Right lobe of liver (tissue), 6 donors: Measurements from ENCODE around the gene RASD2. TPM values are rescaled to one million over a fixed set of nuclear protein-coding genes. Genes with fewer than 3 reads are reported as not detected.

ENCODE experiments used
- ATAC-seq, 4 donors: fragments of 200-7000 bp; cut with Tn5 transposase; one replicate each; pipeline ENCODE4 v1.9.1; 2020; ENCODE audit warnings: mild to moderate bottlenecking in 4 of 4, moderate library complexity in 4 of 4
- DNase-seq, 3 donors: peaks; one replicate each; pipeline ENCODE4 v3.0.0-alpha.2; 2020
- H3K27ac ChIP-seq, 3 donors: fragments of 200-600 bp; one replicate each; pipeline ENCODE4 v1.8.0; 2022
- H3K27me3 ChIP-seq, 2 donors: fragments of 200-600 bp; one replicate each; pipeline ENCODE4 v1.8.0; 2022
- H3K36me3 ChIP-seq, 4 donors: fragments of 200-600 bp; sonication (generic) in 1 of 4; one replicate each; pipeline versions ENCODE4 v1.5.1 to v1.8.0; 2017 to 2022; ENCODE audit warnings: control low read depth in 1 of 4
- H3K4me1 ChIP-seq, 4 donors: fragments of 200-600 bp; sonication (generic) in 1 of 4; one replicate each; pipeline versions ENCODE4 v1.5.1 to v1.8.0; 2017 to 2022; ENCODE audit warnings: control low read depth in 1 of 4
- H3K4me3 ChIP-seq, 3 donors: fragments of 200-600 bp; one replicate each; pipeline ENCODE4 v1.8.0; 2022
- H3K9me3 ChIP-seq, 4 donors: fragments of 200-600 bp; sonication (generic) in 1 of 4; one replicate each; pipeline versions ENCODE4 v1.5.1 to v1.8.0; 2017 to 2022; ENCODE audit warnings: control low read depth in 1 of 4
- CTCF ChIP-seq, 4 donors: fragments of 200-600 bp in 3 of 4; fragments of 450-650 bp in 1 of 4; IDR thresholded peaks; one replicate each; pipeline versions ENCODE4 v1.5.1 to v1.8.0; 2016 to 2022; ENCODE audit warnings: antibody characterized with exemption in 4 of 4, mild to moderate bottlenecking in 2 of 4
- POLR2A ChIP-seq: fragments of 450-650 bp; IDR thresholded peaks from one replicate; pipeline ENCODE4 v1.6.1; 2017; ENCODE audit warnings: antibody characterized with exemption, mild to moderate bottlenecking
- WGBS: methylation state at CpG from one replicate; pipeline ENCODE4 v1.1.6; 2018; ENCODE audit warnings: low coverage, low lambda C conversion rate; ENCODE audit not compliant: insufficient coverage; ENCODE audit errors: missing lambda C conversion rate; 5-methylcytosine and 5-hydroxymethylcytosine counted together
- intact Hi-C, 2 donors: fragments of 100-400 bp; cut with DNase I; formaldehyde crosslinking; loops; one replicate each; pipeline versions ENCODE4 v1.11.2 to v1.14.1; 2022
- total RNA-seq, 6 experiments: library from RNA; depleted of rRNA in 2 of 6; stranded (reverse); fragments of >200 nt in 2 of 6; fragmentation: NEBNext Ultra II Directional in 3 of 6; extraction: Animal tissue kit (Norgen Biotek cat#: 25700) in 3 of 6; gene quantifications; one replicate each; pipeline versions ENCODE4 v1.1.0 to v1.2.4, GENCODE V29; 2016 to 2023
- donor health status: DM: no; HTN: yes; CAD: no.
- donor health status: DM: no; HTN: no; CAD: no.
- donor health status: DM: no; HTN: no; CAD: no.
- donor health status: DM: no; HTN: yes; CAD: no.
- donor health status: DM: no; HTN: yes; CAD: no.

Gene RASD2
- total RNA-seq, 6 experiments from 2014 or later: 0.05 to 0.20 (median 0.07) TPM; not detected in 2

GRCh38 chr22:35538801-35539321, 1.8 kb upstream of the RASD2 start:
- DNase-seq (peak; percentile 67 to 78 (median 71)), ATAC-seq (peak in 3 of 4 donors; percentile 29 to 48 (median 46))
- Histone ChIP-seq H3K27me3 (no peaks in the 10 kb centered on the region), H3K4me3 (no peak overlapping the region), H3K4me1 (peaks cover 0 to 31% (median 11%) of the 10 kb centered on the region in 4 donors), H3K36me3 (no peaks in the 10 kb centered on the region), H3K9me3 (no peaks in the 10 kb centered on the region), H3K27ac (no peak overlapping the region)
- WGBS: no CpG with 5 or more reads among the region's 5 CpGs
- intact Hi-C loops: no loop called here
- TF ChIP-seq CTCF (IDR thresholded peaks at IDR 0.05): peak; percentile 40 to 73 (median 54)
- TF ChIP-seq POLR2A: no peak

GRCh38 chr22:35539487-35539886, 1.1 kb upstream of the RASD2 start:
- intact Hi-C loops: no loop called here
- no peak overlapping the region for H3K27ac ChIP-seq
- H3K36me3 ChIP-seq: no peaks in the 10 kb centered on the region
- WGBS: 22% methylated on average over 3 of the region's 3 CpGs
- TF ChIP-seq POLR2A (no peak), CTCF (IDR thresholded peaks at IDR 0.05) (no peak)
- DNase-seq (no peak), ATAC-seq (no peak)
- peaks cover 0 to 31% (median 11%) of the 10 kb centered on the region in 4 donors for H3K4me1 ChIP-seq
- peak overlapping the region in 1 of 3 donors; percentile 50 for H3K4me3 ChIP-seq
- H3K27me3 ChIP-seq: no peaks in the 10 kb centered on the region
- H3K9me3 ChIP-seq: no peaks in the 10 kb centered on the region

GRCh38 chr22:35539910-35540594, 579 bp upstream of the RASD2 start:
- intact Hi-C loops: no loop called here
- no peaks in the 10 kb centered on the region for H3K9me3 ChIP-seq
- peak overlapping the region in 1 of 3 donors; percentile 25 for H3K27ac ChIP-seq
- ATAC-seq (peak; percentile 53 to 72 (median 64)), DNase-seq (peak; percentile 66 to 74 (median 69))
- peak overlapping the region; percentile 40 to 53 (median 50) for H3K4me3 ChIP-seq
- no peak for TF ChIP-seq CTCF (IDR thresholded peaks at IDR 0.05)
- TF ChIP-seq POLR2A: no peak
- peaks cover 0 to 31% (median 11%) of the 10 kb centered on the region in 4 donors for H3K4me1 ChIP-seq
- no peaks in the 10 kb centered on the region for H3K36me3 ChIP-seq
- no peaks in the 10 kb centered on the region for H3K27me3 ChIP-seq
- 22% methylated on average over 6 of the region's 89 CpGs for WGBS

GRCh38 chr22:35541254-35541748, 670 bp downstream of the RASD2 start:
- Histone ChIP-seq H3K27me3 (no peaks in the 10 kb centered on the region), H3K27ac (no peak overlapping the region), H3K9me3 (no peaks in the 10 kb centered on the region), H3K36me3 (no peaks in the 10 kb centered on the region), H3K4me3 (peak overlapping the region; percentile 40 to 53 (median 50)), H3K4me1 (peaks cover 0 to 24% (median 6%) of the 10 kb centered on the region in 4 donors)
- TF ChIP-seq CTCF (IDR thresholded peaks at IDR 0.05): no peak
- no peak for TF ChIP-seq POLR2A
- intact Hi-C loops: no loop called here
- peak in 1 of 3 donors; percentile 49 for DNase-seq
- ATAC-seq: peak; percentile 17 to 54 (median 36)
- WGBS: 7% methylated on average over 25 of the region's 28 CpGs
